ENCODE results near the gene ANKRD6.

Gene ANKRD6

GRCh38 chr6:89505847-89506246 is 72.9 kb downstream of the ANKRD6 start:
- Histone ChIP-seq H3K9ac (ENCODE audit: low read length) (no peak overlapping the region), H3K36me3 (ENCODE audit: control insufficient read depth, insufficient read depth, low read length) (no peaks in the 10 kb centered on the region), H3K4me1 (ENCODE audit: control insufficient read depth, insufficient read depth, low read length) (no peaks in the 10 kb centered on the region), H3K27me3 (ENCODE audit: control insufficient read depth, insufficient read depth, low read length) (no peaks in the 10 kb centered on the region), H3K27ac (ENCODE audit: low read depth, low read length) (no peak overlapping the region), H3K4me3 (ENCODE audit: low read length) (no peak overlapping the region)

- no peaks in the 10 kb centered on the region for H3K4me1 ChIP-seq (ENCODE audit: control insufficient read depth, insufficient read depth, low read length)
- no peaks in the 10 kb centered on the region for H3K36me3 ChIP-seq (ENCODE audit: control insufficient read depth, insufficient read depth, low read length)
- H3K27ac ChIP-seq (ENCODE audit: low read depth, low read length): no peak overlapping the region
- H3K4me3 ChIP-seq (ENCODE audit: low read length): no peak overlapping the region
- H3K9ac ChIP-seq (ENCODE audit: low read length): no peak overlapping the region
- no peaks in the 10 kb centered on the region for H3K27me3 ChIP-seq (ENCODE audit: control insufficient read depth, insufficient read depth, low read length)
These were observed 74.0 kb downstream of the ANKRD6 start for GRCh38 chr6:89506716-89507617.

GRCh38 chr6:89508755-89509563 is 76.0 kb downstream of the ANKRD6 start:
- H3K27me3 ChIP-seq (ENCODE audit: control insufficient read depth, insufficient read depth, low read length): no peaks in the 10 kb centered on the region
- H3K27ac ChIP-seq (ENCODE audit: low read depth, low read length): no peak overlapping the region
- no peak overlapping the region for H3K9ac ChIP-seq (ENCODE audit: low read length)
- H3K36me3 ChIP-seq (ENCODE audit: control insufficient read depth, insufficient read depth, low read length): no peaks in the 10 kb centered on the region
- H3K4me1 ChIP-seq (ENCODE audit: control insufficient read depth, insufficient read depth, low read length): no peaks in the 10 kb centered on the region
- H3K4me3 ChIP-seq (ENCODE audit: low read length): no peak overlapping the region

DNA sequence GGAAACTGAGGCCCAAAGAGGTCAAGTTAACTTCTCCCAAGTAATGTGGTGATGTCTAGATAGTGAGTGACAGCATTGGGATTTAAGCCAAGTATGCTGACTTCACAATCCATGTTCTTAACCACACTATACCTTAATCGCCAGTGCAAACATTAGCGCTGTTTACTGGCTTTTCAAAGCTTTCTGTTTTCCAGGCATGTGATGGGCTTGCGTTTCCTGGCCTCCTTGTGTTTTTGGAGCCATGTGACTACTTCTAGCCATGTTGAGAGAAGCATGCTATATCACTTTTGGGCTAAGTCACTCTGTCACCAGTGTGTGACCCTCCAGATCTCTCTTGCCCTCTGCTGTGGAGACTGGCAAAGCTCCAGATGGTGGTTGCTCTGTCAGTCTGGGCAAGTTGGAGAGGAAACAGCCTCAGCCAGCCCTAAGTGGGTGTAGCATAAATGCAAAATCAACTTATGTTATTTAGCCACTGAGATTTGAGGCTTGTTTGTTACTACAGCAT is 76.9 kb downstream of the ANKRD6 start:
- no peak overlapping the region for H3K9ac ChIP-seq (ENCODE audit: low read length)
- no peak overlapping the region for H3K27ac ChIP-seq (ENCODE audit: low read depth, low read length)
- no peaks in the 10 kb centered on the region for H3K27me3 ChIP-seq (ENCODE audit: control insufficient read depth, insufficient read depth, low read length)
- no peaks in the 10 kb centered on the region for H3K4me1 ChIP-seq (ENCODE audit: control insufficient read depth, insufficient read depth, low read length)
- H3K36me3 ChIP-seq (ENCODE audit: control insufficient read depth, insufficient read depth, low read length): no peaks in the 10 kb centered on the region
- no peak overlapping the region for H3K4me3 ChIP-seq (ENCODE audit: low read length)

- H3K4me1 ChIP-seq (ENCODE audit: control insufficient read depth, insufficient read depth, low read length): no peaks in the 10 kb centered on the region
These were observed 77.4 kb downstream of the ANKRD6 start for GRCh38 chr6:89510393-89510792.

DNA sequence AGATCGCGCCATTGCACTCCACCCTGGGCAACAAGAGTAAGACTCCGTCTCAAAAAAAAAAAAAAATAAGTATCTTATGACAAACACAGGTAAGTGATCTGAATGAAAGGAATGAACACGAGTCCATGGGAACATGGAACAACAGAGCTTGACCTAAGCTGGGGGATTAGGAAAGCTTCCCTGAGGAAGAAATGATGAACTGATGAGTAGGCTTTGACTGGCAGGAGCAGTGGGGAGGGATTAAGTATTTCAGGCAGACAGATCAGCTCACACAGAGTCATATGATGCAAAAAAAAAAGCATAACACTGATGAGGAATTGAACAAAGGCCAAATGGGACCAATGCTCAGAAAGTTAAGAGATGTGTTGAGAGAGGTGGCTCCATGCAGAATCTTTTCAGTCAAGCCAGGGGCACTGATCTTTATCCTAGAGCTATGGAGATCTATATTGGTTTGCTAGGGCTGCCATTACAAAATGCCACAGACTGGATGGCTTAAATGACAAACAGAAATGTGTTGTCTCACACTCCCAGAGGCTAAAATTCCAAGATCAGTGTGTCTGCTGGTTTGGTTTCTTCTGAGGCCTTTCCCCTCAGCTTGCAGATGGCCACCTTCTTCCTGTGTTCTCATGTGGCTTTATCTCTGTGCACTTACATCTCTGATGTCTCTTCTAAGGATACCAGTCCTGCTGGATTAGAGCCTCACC is 85.6 kb downstream of the ANKRD6 start:
- Histone ChIP-seq H3K9ac (ENCODE audit: low read length) (no peak overlapping the region), H3K27ac (ENCODE audit: low read depth, low read length) (no peak overlapping the region), H3K4me1 (ENCODE audit: control insufficient read depth, insufficient read depth, low read length) (no peaks in the 10 kb centered on the region), H3K36me3 (ENCODE audit: control insufficient read depth, insufficient read depth, low read length) (no peaks in the 10 kb centered on the region), H3K27me3 (ENCODE audit: control insufficient read depth, insufficient read depth, low read length) (no peaks in the 10 kb centered on the region), H3K4me3 (ENCODE audit: low read length) (no peak overlapping the region)

More at GRCh38 chr6:89510393-89510792, 77.4 kb downstream of the ANKRD6 start:
- H3K27ac ChIP-seq (ENCODE audit: low read depth, low read length): no peak overlapping the region
- H3K27me3 ChIP-seq (ENCODE audit: control insufficient read depth, insufficient read depth, low read length): no peaks in the 10 kb centered on the region
- H3K9ac ChIP-seq (ENCODE audit: low read length): no peak overlapping the region
- no peak overlapping the region for H3K4me3 ChIP-seq (ENCODE audit: low read length)
- H3K36me3 ChIP-seq (ENCODE audit: control insufficient read depth, insufficient read depth, low read length): no peaks in the 10 kb centered on the region

DNA sequence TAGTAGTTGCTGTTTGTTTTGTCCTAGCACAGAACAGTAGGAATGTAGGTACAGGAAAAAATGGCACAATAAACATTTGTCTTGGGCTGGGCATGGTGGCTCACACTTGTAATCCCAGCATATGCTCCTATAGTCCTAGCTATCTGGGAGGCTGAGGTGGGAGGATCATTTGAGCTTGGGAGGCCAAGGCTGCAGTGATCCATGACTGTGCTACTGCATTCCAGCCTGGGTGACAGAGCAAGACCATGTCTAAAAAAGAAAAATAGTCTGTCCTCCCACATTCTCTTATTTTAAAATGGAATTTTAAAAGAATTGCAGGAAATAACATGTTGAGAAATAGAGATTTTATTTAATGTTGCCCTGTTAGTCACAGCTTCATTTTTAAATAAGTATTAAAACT is 87.8 kb downstream of the ANKRD6 start:
- H3K4me3 ChIP-seq (ENCODE audit: low read length): no peak overlapping the region
- H3K36me3 ChIP-seq (ENCODE audit: control insufficient read depth, insufficient read depth, low read length): no peaks in the 10 kb centered on the region
- H3K27me3 ChIP-seq (ENCODE audit: control insufficient read depth, insufficient read depth, low read length): no peaks in the 10 kb centered on the region
- no peak overlapping the region for H3K9ac ChIP-seq (ENCODE audit: low read length)
- no peaks in the 10 kb centered on the region for H3K4me1 ChIP-seq (ENCODE audit: control insufficient read depth, insufficient read depth, low read length)
- no peak overlapping the region for H3K27ac ChIP-seq (ENCODE audit: low read depth, low read length)

- no peak overlapping the region for H3K9ac ChIP-seq (ENCODE audit: low read length)
- no peaks in the 10 kb centered on the region for H3K36me3 ChIP-seq (ENCODE audit: control insufficient read depth, insufficient read depth, low read length)
- no peak overlapping the region for H3K4me3 ChIP-seq (ENCODE audit: low read length)
- no peaks in the 10 kb centered on the region for H3K27me3 ChIP-seq (ENCODE audit: control insufficient read depth, insufficient read depth, low read length)
- H3K4me1 ChIP-seq (ENCODE audit: control insufficient read depth, insufficient read depth, low read length): no peaks in the 10 kb centered on the region
- H3K27ac ChIP-seq (ENCODE audit: low read depth, low read length): no peak overlapping the region
These were observed 89.8 kb downstream of the ANKRD6 start for GRCh38 chr6:89522778-89523177.

DNA sequence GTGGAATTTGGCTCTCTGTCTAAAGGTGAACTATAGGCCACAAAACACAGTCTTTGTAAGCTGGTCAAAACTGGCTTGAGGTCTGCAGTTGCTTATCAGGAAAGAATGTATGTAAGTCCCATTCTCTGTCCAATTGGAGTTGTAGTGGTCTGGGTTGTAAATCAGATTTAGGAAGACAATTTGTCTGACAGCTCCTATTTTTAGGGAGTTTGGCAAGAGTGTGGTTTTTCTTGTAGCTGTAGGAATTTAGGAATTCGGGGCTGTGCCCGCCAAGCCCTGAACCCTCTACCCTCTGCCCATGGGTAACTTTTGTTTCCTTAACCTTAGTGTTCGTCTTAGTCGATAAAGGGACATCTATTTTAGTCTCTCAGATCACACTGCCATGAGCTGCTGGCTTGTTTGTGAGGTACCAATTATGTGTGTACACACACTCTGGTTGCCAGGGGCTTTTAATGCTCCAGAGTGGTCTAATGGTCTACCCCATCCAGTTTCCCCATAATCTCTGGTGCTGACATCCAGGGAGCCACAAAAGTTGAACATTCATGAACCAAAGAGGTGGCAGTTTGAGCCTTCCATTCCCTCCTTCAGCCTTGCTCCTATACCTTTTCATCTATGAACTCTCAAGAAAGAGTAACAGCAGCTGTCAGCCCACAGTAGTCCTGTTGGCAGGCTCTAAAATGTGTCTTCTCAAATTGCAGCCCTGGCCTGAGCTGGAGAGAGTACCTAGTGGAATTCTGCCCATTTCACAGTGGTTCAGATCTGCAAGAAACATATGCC is 93.0 kb downstream of the ANKRD6 start:
- Histone ChIP-seq H3K9ac (ENCODE audit: low read length) (no peak overlapping the region), H3K4me3 (ENCODE audit: low read length) (no peak overlapping the region), H3K27me3 (ENCODE audit: control insufficient read depth, insufficient read depth, low read length) (no peaks in the 10 kb centered on the region), H3K4me1 (ENCODE audit: control insufficient read depth, insufficient read depth, low read length) (no peaks in the 10 kb centered on the region), H3K36me3 (ENCODE audit: control insufficient read depth, insufficient read depth, low read length) (no peaks in the 10 kb centered on the region), H3K27ac (ENCODE audit: low read depth, low read length) (no peak overlapping the region)

DNA sequence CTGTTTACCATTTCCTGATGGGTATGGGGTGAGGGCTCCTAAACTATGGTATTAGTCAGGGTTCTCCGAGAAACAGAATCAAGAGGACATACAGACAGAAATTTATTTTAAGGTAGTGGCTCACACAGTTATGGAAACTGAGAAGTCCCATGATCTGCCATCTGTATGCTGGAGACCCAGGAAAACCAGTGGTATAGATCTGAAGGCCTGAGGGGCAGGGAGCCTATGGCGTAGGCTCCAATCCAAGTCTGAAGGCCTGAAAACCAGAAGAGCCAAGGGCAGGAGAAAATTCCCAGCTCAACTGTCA is 93.6 kb downstream of the ANKRD6 start:
- Histone ChIP-seq H3K36me3 (ENCODE audit: control insufficient read depth, insufficient read depth, low read length) (no peaks in the 10 kb centered on the region), H3K27ac (ENCODE audit: low read depth, low read length) (no peak overlapping the region), H3K27me3 (ENCODE audit: control insufficient read depth, insufficient read depth, low read length) (no peaks in the 10 kb centered on the region), H3K9ac (ENCODE audit: low read length) (no peak overlapping the region), H3K4me1 (ENCODE audit: control insufficient read depth, insufficient read depth, low read length) (peaks cover 3% of the 10 kb centered on the region), H3K4me3 (ENCODE audit: low read length) (no peak overlapping the region)

- Histone ChIP-seq H3K27me3 (ENCODE audit: control insufficient read depth, insufficient read depth, low read length) (no peaks in the 10 kb centered on the region), H3K4me3 (ENCODE audit: low read length) (no peak overlapping the region), H3K27ac (ENCODE audit: low read depth, low read length) (no peak overlapping the region), H3K9ac (ENCODE audit: low read length) (no peak overlapping the region), H3K4me1 (ENCODE audit: control insufficient read depth, insufficient read depth, low read length) (peaks cover 3% of the 10 kb centered on the region), H3K36me3 (ENCODE audit: control insufficient read depth, insufficient read depth, low read length) (no peaks in the 10 kb centered on the region)
These were observed 94.7 kb downstream of the ANKRD6 start for GRCh38 chr6:89527634-89528033.

DNA sequence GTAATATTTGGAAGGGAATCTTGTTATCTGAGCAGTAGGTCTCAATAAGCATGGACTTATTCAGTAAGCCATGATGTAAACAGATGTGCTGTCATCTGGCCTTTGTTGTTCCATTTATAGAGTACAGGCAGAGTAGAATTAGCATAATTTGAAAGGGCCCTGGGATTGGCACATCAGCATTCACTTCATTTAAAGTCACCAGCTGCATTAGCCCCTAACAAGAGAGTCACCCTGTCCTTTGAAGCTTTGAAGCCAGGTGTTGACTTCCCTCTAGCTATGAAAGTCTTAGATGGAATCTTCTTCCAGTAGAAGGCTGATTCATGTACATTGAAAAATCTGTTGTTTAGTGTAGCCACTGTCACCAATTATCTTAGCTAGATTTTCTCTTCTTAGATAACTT is 95.9 kb downstream of the ANKRD6 start:
- Histone ChIP-seq H3K4me1 (ENCODE audit: control insufficient read depth, insufficient read depth, low read length) (peaks cover 3% of the 10 kb centered on the region), H3K27me3 (ENCODE audit: control insufficient read depth, insufficient read depth, low read length) (no peaks in the 10 kb centered on the region), H3K27ac (ENCODE audit: low read depth, low read length) (no peak overlapping the region), H3K4me3 (ENCODE audit: low read length) (no peak overlapping the region), H3K36me3 (ENCODE audit: control insufficient read depth, insufficient read depth, low read length) (no peaks in the 10 kb centered on the region), H3K9ac (ENCODE audit: low read length) (no peak overlapping the region)
